ENCODE results near the gene EHD4. TPM values are rescaled to one million over a fixed set of nuclear protein-coding genes. Genes with fewer than 3 reads are reported as not detected.

EHD4 gene
- polyA plus RNA-seq, 1 donor (not counting 4 experiments of a cell fraction or from before 2014, with no cell fraction given): 31.5 TPM

- peaks cover 11% of the 10 kb centered on the region for H3K27me3 ChIP-seq (ENCODE audit: control insufficient read depth, extremely low read depth, insufficient read depth, low read length)
- no peaks in the 10 kb centered on the region for H4K20me1 ChIP-seq (ENCODE audit: control insufficient read depth, extremely low read depth, insufficient read depth, low read length)
- FAIRE-seq (peak; percentile 86), DNase-seq (ENCODE audit: low read depth, low spot score) (no peak)
- H3K27ac ChIP-seq (ENCODE audit: control insufficient read depth, insufficient read depth, low read length): no peak overlapping the region
- TF ChIP-seq EZH2 (IDR thresholded peaks at IDR 0.05; ENCODE audit: low read length) (no peak), CTCF (optimal IDR thresholded peaks at IDR 0.05 in 1 of 3, IDR thresholded peaks at IDR 0.05 in 1 of 3, conservative IDR thresholded peaks at IDR 0.05 in 1 of 3; ENCODE audit: extremely low read depth in 1 of 3, insufficient read depth in 2 of 3, low read length in 3 of 3) (no peak)
- no peaks in the 10 kb centered on the region for H3K9me3 ChIP-seq (ENCODE audit: control insufficient read depth, low read depth, low read length)
- no peaks in the 10 kb centered on the region for H3K79me2 ChIP-seq (ENCODE audit: control insufficient read depth, insufficient read depth, low read length)
- no peak overlapping the region for H2AFZ ChIP-seq (ENCODE audit: control insufficient read depth, low read length)
- dilution Hi-C loops (cut with MboI; ENCODE audit: extremely low pct_ligation_motif_present, low sequenced_read_pairs): no loop called here
- no peaks in the 10 kb centered on the region for H3K9me1 ChIP-seq (ENCODE audit: control insufficient read depth, extremely low read depth, insufficient read depth, low read length)
- peaks cover 19 to 24% of the 10 kb centered on the region in 2 experiments for H3K36me3 ChIP-seq (ENCODE audit: control insufficient read depth in 2 of 2, extremely low read depth in 1 of 2, insufficient read depth in 2 of 2, low read length in 2 of 2)
- no peak overlapping the region for H3K4me3 ChIP-seq (ENCODE audit: control insufficient read depth in 2 of 3, extremely low read depth in 1 of 3, insufficient read depth in 2 of 3, low read depth in 1 of 3, low read length in 3 of 3)
- peaks cover 22% of the 10 kb centered on the region for H3K4me1 ChIP-seq (ENCODE audit: control insufficient read depth, extremely low read depth, insufficient read depth, low read length)
- no peak overlapping the region for H3K9ac ChIP-seq (ENCODE audit: control insufficient read depth, extremely low read depth, insufficient read depth, low read length)
- peak overlapping the region; percentile 39 for H3K4me2 ChIP-seq (ENCODE audit: control insufficient read depth, extremely low read depth, insufficient read depth, low read depth, low read length)
Measured at GRCh38 chr15:41849204-41849603, 123.2 kb downstream of the EHD4 start.

- no peaks in the 10 kb centered on the region for H4K20me1 ChIP-seq (ENCODE audit: control insufficient read depth, extremely low read depth, insufficient read depth, low read length)
- no peak overlapping the region for H3K4me2 ChIP-seq (ENCODE audit: control insufficient read depth, extremely low read depth, insufficient read depth, low read depth, low read length)
- no peak overlapping the region for H3K4me3 ChIP-seq (ENCODE audit: control insufficient read depth in 2 of 3, extremely low read depth in 1 of 3, insufficient read depth in 2 of 3, low read depth in 1 of 3, low read length in 3 of 3)
- no peak overlapping the region for H3K27ac ChIP-seq (ENCODE audit: control insufficient read depth, insufficient read depth, low read length)
- H3K9me3 ChIP-seq (ENCODE audit: control insufficient read depth, low read depth, low read length): no peaks in the 10 kb centered on the region
- TF ChIP-seq EZH2 (IDR thresholded peaks at IDR 0.05; ENCODE audit: low read length) (no peak), CTCF (optimal IDR thresholded peaks at IDR 0.05 in 1 of 3, IDR thresholded peaks at IDR 0.05 in 1 of 3, conservative IDR thresholded peaks at IDR 0.05 in 1 of 3; ENCODE audit: extremely low read depth in 1 of 3, insufficient read depth in 2 of 3, low read length in 3 of 3) (no peak)
- peaks cover 8% of the 10 kb centered on the region for H3K27me3 ChIP-seq (ENCODE audit: control insufficient read depth, extremely low read depth, insufficient read depth, low read length)
- DNase-seq (ENCODE audit: low read depth, low spot score): no peak
- H3K9ac ChIP-seq (ENCODE audit: control insufficient read depth, extremely low read depth, insufficient read depth, low read length): no peak overlapping the region
- H3K36me3 ChIP-seq (ENCODE audit: control insufficient read depth in 2 of 2, extremely low read depth in 1 of 2, insufficient read depth in 2 of 2, low read length in 2 of 2): peaks cover 19 to 28% of the 10 kb centered on the region in 2 experiments
- peaks cover 22% of the 10 kb centered on the region for H3K4me1 ChIP-seq (ENCODE audit: control insufficient read depth, extremely low read depth, insufficient read depth, low read length)
- no peak for FAIRE-seq
- dilution Hi-C loops (cut with MboI; ENCODE audit: extremely low pct_ligation_motif_present, low sequenced_read_pairs): no loop called here
- H3K9me1 ChIP-seq (ENCODE audit: control insufficient read depth, extremely low read depth, insufficient read depth, low read length): no peaks in the 10 kb centered on the region
- no peak overlapping the region for H2AFZ ChIP-seq (ENCODE audit: control insufficient read depth, low read length)
- H3K79me2 ChIP-seq (ENCODE audit: control insufficient read depth, insufficient read depth, low read length): no peaks in the 10 kb centered on the region
Measured at GRCh38 chr15:41848631-41849030, 123.7 kb downstream of the EHD4 start.
